Measurements from ENCODE around the gene GET4.
"Not testable (repeated sequence)": the region's sequence is repeated elsewhere in the genome, so short reads cannot be mapped to it uniquely, and the experiment has no call there.

Gene GET4

GRCh38 chr7:872685-873084 lies 3.7 kb upstream of the GET4 start:
- DNase-seq = not testable (repeated sequence)

DNA sequence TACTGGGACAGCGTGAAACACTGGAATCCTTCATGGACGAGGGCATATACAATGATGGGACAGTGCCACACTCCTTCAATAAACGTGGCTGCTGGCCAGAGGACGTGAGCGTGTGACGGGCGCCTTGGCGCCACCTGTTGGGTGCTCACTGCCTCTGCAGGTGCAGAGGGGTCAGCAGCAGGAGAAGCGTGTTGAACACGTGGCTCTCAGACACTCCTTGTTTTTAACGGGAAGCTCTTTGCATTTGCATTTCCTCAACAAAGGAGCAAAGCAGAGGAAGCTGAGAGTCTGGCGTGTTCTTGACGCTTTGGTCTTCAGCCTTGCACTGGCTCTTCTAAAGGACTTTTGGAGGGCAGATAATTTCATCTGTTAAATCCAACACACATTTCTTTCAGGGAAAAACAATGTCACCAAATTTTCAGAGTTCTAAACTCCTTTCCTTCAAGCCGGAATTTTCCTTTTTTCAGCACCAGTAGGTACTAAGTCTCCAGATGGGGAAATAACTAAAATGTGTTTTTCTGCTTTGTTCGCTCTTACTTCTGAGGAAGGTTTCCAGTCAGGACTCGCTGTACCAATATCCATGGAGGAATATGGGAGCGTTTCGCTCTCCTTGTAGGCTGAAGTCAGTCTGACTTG lies 2.9 kb upstream of the GET4 start:
- peak; percentile 74 for DNase-seq

- DNase-seq = no peak
These were observed 2.2 kb upstream of the GET4 start for GRCh38 chr7:874031-874749.

GRCh38 chr7:875051-875450 lies 1.3 kb upstream of the GET4 start:
- DNase-seq = no peak

DNA sequence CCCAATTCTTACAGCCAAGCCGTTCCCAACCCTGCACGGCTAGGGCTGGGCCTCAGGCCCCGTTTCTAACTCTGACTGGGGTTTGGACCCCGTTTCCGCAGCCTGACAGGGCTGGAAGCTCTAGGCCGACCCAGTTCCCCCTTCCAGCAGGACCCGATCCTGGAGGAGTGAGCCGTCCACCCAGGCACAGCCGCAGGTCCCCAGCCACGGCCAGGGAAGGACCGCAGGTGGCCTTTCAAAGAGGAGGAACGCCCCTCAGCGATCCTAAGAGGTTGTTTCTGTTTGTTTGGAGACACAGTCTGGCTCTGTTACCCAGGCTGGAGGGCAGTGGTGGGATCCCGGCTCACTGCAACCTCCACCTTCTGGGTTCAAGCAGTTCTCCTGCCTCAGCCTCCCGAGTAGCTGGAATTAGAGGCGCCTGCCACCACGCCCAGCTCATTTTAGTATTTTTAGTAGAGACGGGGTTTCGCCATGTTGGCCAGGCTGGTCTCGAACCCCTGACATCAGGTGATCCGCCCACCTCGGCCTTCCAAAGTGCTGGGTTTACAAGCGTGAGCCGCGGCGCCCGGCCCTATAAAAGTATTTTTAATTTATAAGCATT lies 778 bp upstream of the GET4 start:
- no peak for DNase-seq

GRCh38 chr7:876972-877311 lies 588 bp downstream of the GET4 start:
- no peak for DNase-seq

DNA sequence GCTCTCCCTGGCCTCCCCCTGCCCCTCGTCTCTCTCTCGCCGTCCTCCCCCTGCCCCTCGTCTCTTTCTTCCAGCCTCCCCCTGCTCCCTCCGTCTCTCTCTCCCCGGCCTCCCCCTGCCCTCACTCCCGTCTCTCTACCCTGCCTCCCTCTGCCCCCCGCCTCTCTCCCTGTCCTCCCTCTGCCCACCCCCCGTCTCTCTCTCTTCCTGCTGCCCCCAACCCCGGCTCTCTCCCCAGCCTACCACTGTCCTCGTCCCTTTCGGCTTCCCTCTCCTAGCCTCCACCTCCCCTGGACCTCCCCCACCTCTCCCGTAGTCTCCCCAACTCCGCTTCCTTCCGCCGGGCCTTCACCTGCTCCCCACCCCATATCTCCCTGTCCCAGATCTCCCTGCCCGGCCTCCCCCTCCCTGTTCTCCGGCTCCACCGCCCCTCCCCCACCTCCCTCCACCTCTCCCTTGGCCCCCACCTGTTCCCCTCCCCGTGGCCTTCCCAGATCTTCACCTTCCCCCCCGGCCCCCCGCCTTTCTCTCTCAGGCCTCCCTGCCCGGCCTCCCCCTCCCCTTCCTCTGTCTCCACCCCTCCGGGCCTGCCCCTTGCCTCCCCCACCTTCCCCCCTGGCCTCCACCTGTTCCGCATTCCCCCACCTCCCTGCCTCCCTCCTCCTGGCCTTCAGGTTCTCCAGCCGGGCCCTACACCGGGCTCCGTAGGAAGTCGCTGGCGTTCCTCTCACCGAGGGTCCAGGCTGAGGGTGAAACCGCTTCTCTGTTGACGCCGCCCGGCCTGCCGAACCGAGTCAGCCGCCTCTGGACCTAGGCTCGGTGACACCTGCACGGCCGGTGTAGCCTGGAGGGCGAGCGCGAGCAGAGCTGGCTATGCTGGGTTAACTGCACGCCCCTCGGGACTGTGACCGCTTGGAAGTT lies 1.2 kb downstream of the GET4 start:
- no peak for DNase-seq

GRCh38 chr7:879093-879492 lies 2.7 kb downstream of the GET4 start:
- DNase-seq = no peak

- DNase-seq = no peak
These were observed 3.4 kb downstream of the GET4 start for GRCh38 chr7:879706-880105.

DNA sequence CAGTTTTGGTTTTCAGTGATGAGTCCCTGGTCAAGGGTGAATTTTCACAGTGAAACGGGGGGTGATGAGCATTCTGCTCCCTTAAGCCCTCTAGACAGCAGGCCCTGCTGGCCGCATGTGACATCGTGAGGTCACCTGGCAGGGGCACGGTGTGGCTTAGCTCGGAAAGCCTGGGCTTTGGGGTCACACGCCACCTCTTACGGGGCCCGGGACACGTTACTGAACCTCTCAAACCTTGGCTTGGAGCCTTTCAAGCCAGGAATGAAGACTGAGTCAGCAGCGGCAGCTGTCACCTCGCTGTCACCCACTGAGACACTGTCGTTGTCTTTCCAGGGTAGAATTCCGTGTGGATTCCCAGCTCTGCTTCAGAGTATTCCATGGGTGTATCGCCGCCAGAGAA lies 4.1 kb downstream of the GET4 start:
- no peak for DNase-seq

GRCh38 chr7:881441-882234 lies 5.3 kb downstream of the GET4 start:
- no peak for DNase-seq

DNA sequence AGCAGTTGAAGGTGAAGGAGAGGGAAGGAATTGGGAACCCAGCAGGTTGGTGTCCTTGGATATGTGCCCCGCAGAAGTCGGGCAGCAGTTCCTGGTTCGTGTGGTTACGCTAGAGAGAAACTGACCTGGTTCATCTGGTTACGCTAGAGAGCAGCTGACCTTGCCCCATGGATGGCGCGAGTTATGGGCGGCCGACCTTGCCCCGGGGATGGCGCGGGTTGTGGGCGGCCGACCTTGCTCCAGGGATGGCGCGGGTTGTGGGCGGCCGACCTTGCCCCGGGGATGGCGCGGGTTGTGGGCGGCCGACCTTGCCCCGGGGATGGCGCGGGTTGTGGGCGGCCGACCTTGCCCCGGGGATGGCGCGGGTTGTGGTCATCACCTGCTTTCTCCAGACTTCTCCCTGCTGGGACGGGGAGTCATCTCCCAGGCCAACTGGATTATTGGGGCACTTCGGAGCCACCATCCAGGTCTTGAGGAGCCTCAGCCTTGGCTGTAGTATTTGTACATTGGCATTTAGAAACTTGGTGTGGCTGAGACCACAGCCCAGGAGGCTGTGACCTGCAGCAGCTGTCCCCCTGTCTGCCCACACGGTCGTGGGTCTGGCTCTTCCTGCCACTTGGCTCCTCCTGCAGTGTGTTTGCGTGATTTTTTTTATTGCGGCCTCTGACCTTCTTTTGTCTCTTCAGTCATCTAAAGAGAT lies 6.1 kb downstream of the GET4 start:
- DNase-seq = no peak

DNA sequence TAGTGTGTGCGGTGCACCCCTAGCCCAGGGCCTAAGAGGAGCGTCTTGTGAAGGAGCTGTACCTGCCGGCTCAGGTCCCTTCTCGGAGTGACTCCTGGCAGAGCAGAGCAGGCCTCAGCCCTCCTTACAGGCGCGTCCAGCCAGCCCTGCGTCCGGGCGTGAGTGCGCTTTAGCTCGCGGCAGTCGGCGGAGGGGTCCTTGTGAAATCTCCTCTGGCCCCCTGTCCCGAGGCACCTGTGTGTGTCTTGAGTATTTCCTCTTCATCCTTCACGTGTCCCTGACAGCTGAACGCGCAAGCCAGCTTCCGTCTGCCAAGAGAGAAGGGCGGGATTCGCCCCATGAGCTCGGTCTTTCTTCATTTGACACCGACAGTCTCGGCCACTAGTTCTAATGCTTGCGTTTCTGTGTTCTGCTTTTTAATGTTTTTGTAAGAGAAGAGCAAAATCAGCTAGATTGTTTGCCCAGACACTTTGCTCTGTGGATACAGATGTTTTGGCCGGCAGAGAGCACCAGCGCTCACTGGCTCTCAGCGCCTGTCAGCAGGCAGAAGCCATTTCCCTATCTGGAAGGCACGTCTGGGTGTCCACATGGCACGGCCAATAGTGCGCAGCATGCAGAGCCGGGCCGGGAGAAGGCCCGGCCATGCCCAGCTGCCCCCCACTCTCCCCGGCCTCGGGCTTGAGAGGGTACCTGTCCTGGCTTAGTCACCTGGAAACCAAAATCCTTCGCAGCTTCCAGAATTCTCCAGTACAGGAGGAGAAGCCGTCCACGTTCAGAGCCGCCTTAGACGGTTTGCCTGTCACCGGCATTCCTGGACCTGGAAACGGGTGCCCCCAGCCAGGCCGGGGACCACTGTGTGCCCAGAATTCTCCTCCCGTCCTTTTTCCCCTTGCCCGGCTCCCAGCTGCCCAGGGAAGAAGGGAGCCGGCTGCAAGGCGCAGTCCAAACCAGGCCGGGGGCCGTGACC lies 7.0 kb downstream of the GET4 start:
- no peak for DNase-seq

DNA sequence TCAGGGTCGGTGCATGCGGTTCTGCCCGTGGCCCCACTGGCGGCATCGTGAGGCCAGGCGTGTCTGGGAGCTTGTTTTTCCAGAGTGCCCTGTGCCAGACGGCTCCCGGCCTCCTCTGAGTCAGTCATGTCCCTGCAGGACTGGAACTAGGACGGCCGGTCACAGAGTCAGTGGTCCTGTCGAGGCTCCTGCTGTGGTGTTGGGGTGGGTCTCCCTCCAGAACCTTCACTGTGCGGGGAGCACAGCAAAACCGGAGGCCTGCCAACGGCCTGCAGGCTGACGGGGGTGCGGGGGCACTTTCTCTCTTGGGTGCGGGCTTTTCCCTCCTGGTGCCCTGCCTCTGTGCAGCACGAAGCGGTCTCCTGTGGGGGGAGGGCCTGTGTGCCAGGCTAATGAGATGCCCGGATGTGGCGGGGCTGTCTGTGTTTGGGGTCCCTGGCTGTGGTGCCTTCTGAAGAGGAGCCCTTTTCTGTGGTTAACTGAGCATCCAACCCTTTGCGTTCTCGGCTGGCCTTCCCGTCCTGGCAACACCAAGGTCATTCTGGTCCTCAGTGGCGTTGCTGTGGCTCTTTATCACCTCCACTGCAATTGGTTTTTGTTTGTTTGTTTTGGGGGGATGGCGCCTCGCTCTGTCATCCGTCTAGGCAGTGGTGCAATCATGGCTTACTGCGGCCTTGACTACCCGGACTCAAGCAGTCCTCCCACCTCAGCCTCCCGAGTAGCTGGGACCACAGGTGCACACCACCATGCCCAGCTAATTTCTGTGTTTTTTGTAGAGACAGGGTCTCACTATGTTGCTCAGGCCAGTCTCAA lies 8.0 kb downstream of the GET4 start:
- DNase-seq = no peak

GRCh38 chr7:885261-885892 lies 9.0 kb downstream of the GET4 start:
- DNase-seq = no peak

DNA sequence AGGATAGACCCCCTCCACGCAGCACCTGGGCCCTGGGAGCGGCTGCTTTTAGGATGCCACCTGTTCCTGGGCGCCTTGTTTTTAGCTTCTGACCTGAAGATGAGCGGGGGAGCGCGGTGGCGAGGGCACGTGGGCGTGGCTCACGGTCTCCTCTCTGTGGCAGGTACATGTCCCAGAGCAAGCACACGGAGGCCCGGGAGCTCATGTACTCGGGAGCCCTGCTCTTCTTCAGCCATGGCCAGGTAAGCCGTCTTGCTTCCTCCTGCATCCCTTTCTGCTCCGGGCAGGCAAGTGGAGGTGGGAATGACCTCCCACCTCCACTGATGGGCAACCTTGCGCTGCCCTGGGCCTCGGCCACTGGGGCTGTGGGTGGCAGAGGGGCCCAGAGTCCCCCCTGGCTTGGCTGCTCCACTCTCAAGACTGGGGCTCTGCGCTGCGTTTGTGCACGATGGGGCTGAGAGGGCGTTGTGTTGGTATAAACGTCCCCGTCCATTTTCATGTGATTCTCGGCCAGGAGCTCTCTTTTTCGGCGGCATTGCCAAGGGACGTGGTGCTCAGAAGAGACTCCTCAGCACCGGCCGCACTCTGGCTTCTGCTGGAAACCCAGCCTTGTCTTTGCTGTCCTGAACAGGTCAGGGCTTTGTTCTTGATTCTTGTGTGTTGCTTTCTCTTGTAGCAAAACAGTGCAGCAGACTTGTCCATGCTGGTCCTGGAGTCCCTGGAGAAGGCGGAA lies 9.7 kb downstream of the GET4 start:
- no peak for DNase-seq

- no peak for DNase-seq
These were observed 10.5 kb downstream of the GET4 start for GRCh38 chr7:886626-887487.

DNA sequence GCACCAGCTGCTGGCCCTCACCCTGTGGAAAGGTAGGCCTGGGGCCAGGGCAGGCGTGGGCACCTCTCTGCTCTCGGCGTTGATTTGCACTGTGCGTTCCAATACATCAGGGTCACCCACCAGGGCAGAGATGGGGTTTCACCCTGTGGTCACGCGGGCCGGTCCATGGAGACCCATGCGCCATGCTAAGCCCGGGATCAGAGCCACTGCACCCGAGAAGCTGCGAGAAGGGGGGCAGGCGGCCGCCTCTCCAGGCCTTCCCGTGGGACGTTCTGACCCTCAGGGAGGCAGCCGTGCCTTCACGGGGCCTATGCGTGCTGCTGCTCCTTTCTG lies 11.1 kb downstream of the GET4 start:
- DNase-seq = no peak

Measured in activated naive CD4-positive, alpha-beta T cell treated with Interleukin-2 at 50 U/mL for 16 hours (primary cell).